H1 (cell line): ENCODE measurements around the gene TPMT. TPM values are rescaled to one million over a fixed set of nuclear protein-coding genes. Genes with fewer than 3 reads are reported as not detected.

ENCODE experiments used
- CTCF ChIA-PET: fragments of 300-600 bp; sonication (Branson Sonifier 250); formaldehyde crosslinking; loops from one replicate; lab custom pipeline; 2021; ENCODE audit not compliant: partially characterized antibody; lab: Charles Lee
- POLR2A ChIA-PET: fragments of 300-600 bp; sonication (Branson Sonifier 250); formaldehyde crosslinking; loops from one replicate; lab custom pipeline; 2021; ENCODE audit warnings: inconsistent platforms; ENCODE audit not compliant: partially characterized antibody; lab: Charles Lee
- DNase-seq, 2 experiments: peaks; one replicate each; pipeline versions ENCODE4 v3.0.0 to v3.0.0-alpha.2; 2010 to 2022; ENCODE audit warnings: low spot score in 2 of 2, low read depth in 1 of 2, mixed read lengths in 1 of 2
- FAIRE-seq: peaks from 2 replicates; lab custom pipeline; 2011; peaks lifted over from hg19 to GRCh38; lab: Jason Lieb, UNC
- H2AFZ ChIP-seq: 2 replicates; pipeline ENCODE4 v1.8.1; 2012; ENCODE audit warnings: low read length, inconsistent platforms
- H2AK5ac ChIP-seq: 2 replicates; pipeline ENCODE4 v1.6.1; 2013; ENCODE audit warnings: low read depth, low read length
- H2BK120ac ChIP-seq: replicated peaks from 2 replicates; pipeline ENCODE3; 2013; ENCODE audit warnings: low read depth, low read length, inconsistent platforms
- H2BK12ac ChIP-seq: 2 replicates; pipeline ENCODE4 v1.6.1; 2013; ENCODE audit warnings: low read depth, low read length
- H2BK15ac ChIP-seq: 2 replicates; pipeline ENCODE4 v1.6.1; 2013; ENCODE audit warnings: low read length
- H2BK20ac ChIP-seq: 2 replicates; pipeline ENCODE4 v1.6.1; 2013; ENCODE audit warnings: low read length
- H2BK5ac ChIP-seq: 2 replicates; pipeline ENCODE4 v1.6.1; 2013; ENCODE audit warnings: low read depth, low read length
- H3K14ac ChIP-seq: 2 replicates; pipeline ENCODE4 v1.6.1; 2013; ENCODE audit warnings: inconsistent platforms; ENCODE audit not compliant: insufficient read length
- H3K18ac ChIP-seq: 2 replicates; pipeline ENCODE4 v1.6.1; 2013; ENCODE audit warnings: low read length; ENCODE audit errors: extremely low read depth
- H3K23ac ChIP-seq: 2 replicates; pipeline ENCODE4 v1.6.1; 2013; ENCODE audit warnings: inconsistent platforms; ENCODE audit not compliant: insufficient read length
- H3K23me2 ChIP-seq: 2 replicates; pipeline ENCODE4 v1.6.1; 2013; ENCODE audit warnings: low read depth, low read length
- H3K27ac ChIP-seq: 2 replicates; pipeline ENCODE4 v1.6.1; 2011; ENCODE audit warnings: low read depth, low read length, inconsistent platforms
- H3K27me3 ChIP-seq, 4 experiments: replicated peaks in 1 of 4; 1 replicate in 1 of 4; 2 replicates in 3 of 4; pipeline versions ENCODE4 v1.6.1 to v1.8.1; 2011 to 2013; ENCODE audit warnings: low read length in 3 of 4, mild to moderate bottlenecking in 3 of 4, inconsistent platforms in 2 of 4, mixed read lengths in 2 of 4, moderate library complexity in 1 of 4; ENCODE audit not compliant: control insufficient read depth in 3 of 4, insufficient read depth in 3 of 4; ENCODE audit errors: extremely low read depth in 1 of 4
- H3K36me3 ChIP-seq, 4 experiments: 2 replicates each; pipeline versions ENCODE4 v1.6.1 to v1.8.1; 2011 to 2013; ENCODE audit warnings: mild to moderate bottlenecking in 4 of 4, low read length in 3 of 4, moderate library complexity in 2 of 4, control low read depth in 1 of 4, inconsistent platforms in 1 of 4; ENCODE audit not compliant: insufficient read depth in 4 of 4, control insufficient read depth in 2 of 4
- H3K4ac ChIP-seq: replicated peaks from 2 replicates; pipeline ENCODE3; 2013; ENCODE audit warnings: low read length, low read depth, mixed read lengths, inconsistent platforms; ENCODE audit not compliant: insufficient read length
- H3K4me1 ChIP-seq, 4 experiments: replicated peaks in 1 of 4; 1 replicate in 1 of 4; 2 replicates in 3 of 4; pipeline versions ENCODE4 v1.6.1 to v1.8.1; 2011 to 2013; ENCODE audit warnings: low read length in 3 of 4, inconsistent platforms in 2 of 4, mixed read lengths in 1 of 4; ENCODE audit not compliant: insufficient read depth in 4 of 4, control insufficient read depth in 3 of 4
- H3K4me2 ChIP-seq, 2 experiments: 2 replicates each; pipeline versions ENCODE4 v1.6.1 to v1.8.1; 2011 to 2013; ENCODE audit warnings: low read depth in 2 of 2, low read length in 2 of 2, control low read depth in 1 of 2, inconsistent platforms in 1 of 2, mild to moderate bottlenecking in 1 of 2; ENCODE audit not compliant: insufficient read depth in 1 of 2
- H3K4me3 ChIP-seq, 4 experiments: fragments of 200-600, 300-600 bp in 1 of 4; sonication (generic), shearing (Covaris generic), sonication (Bioruptor Twin) in 1 of 4; 2 replicates each; pipeline versions ENCODE4 v1.5.1 to v1.8.1; 2011 to 2016; ENCODE audit warnings: low read length in 4 of 4, low read depth in 3 of 4, control low read depth in 2 of 4, inconsistent platforms in 2 of 4, mild to moderate bottlenecking in 2 of 4, mixed read lengths in 1 of 4, moderate library complexity in 1 of 4; ENCODE audit not compliant: insufficient read depth in 2 of 4; ENCODE audit errors: extremely low read depth in 1 of 4
- H3K56ac ChIP-seq: replicated peaks from 2 replicates; pipeline ENCODE3; 2013; ENCODE audit warnings: low read depth, mild to moderate bottlenecking, mixed read lengths, low read length, inconsistent platforms; ENCODE audit not compliant: insufficient read length
- H3K79me1 ChIP-seq: 2 replicates; pipeline ENCODE4 v1.6.1; 2013; ENCODE audit warnings: low read depth, low read length, control low read depth
- H3K79me2 ChIP-seq, 2 experiments: 2 replicates each; pipeline versions ENCODE4 v1.6.1 to v1.8.1; 2012 to 2013; ENCODE audit warnings: low read length in 2 of 2, mild to moderate bottlenecking in 2 of 2, inconsistent platforms in 1 of 2; ENCODE audit not compliant: insufficient read depth in 2 of 2, control insufficient read depth in 1 of 2
- H3K9ac ChIP-seq, 4 experiments: replicated peaks in 1 of 4; 1 replicate in 1 of 4; 2 replicates in 3 of 4; pipeline versions ENCODE4 v1.6.1 to v1.8.1; 2011 to 2013; ENCODE audit warnings: low read depth in 3 of 4, low read length in 3 of 4, control low read depth in 2 of 4, mild to moderate bottlenecking in 2 of 4, moderate library complexity in 2 of 4, inconsistent platforms in 1 of 4; ENCODE audit errors: extremely low read depth in 1 of 4
- H3K9me3 ChIP-seq, 2 experiments: 2 replicates each; pipeline versions ENCODE4 v1.6.1 to v1.8.1; 2012 to 2013; ENCODE audit warnings: mild to moderate bottlenecking in 2 of 2, moderate library complexity in 2 of 2, control low read depth in 1 of 2, inconsistent platforms in 1 of 2, low read depth in 1 of 2, low read length in 1 of 2, mixed read lengths in 1 of 2; ENCODE audit not compliant: insufficient read depth in 2 of 2
- H4K20me1 ChIP-seq, 2 experiments: replicated peaks in 1 of 2; 2 replicates each; pipeline versions ENCODE3 to v1.8.1; 2011 to 2013; ENCODE audit warnings: inconsistent platforms in 2 of 2, low read length in 2 of 2, mild to moderate bottlenecking in 1 of 2; ENCODE audit not compliant: insufficient read depth in 2 of 2, control insufficient read depth in 1 of 2
- H4K5ac ChIP-seq: 2 replicates; pipeline ENCODE4 v1.6.1; 2013; ENCODE audit warnings: low read length, low read depth, mixed read lengths, inconsistent platforms; ENCODE audit not compliant: insufficient read length
- H4K8ac ChIP-seq: 2 replicates; pipeline ENCODE4 v1.8.0; 2013; ENCODE audit warnings: mild to moderate bottlenecking, moderate library complexity, low read length, inconsistent platforms; ENCODE audit not compliant: insufficient read depth; ENCODE audit errors: extremely low read depth
- H4K91ac ChIP-seq: replicated peaks from 2 replicates; pipeline ENCODE3; 2013; ENCODE audit warnings: low read length, mixed read lengths, inconsistent platforms; ENCODE audit not compliant: insufficient read length
- BCL11A ChIP-seq, 2 experiments: IDR thresholded peaks; one replicate each; pipeline ENCODE4 v1.6.1; 2011; ENCODE audit warnings: low read depth in 2 of 2, low read length in 2 of 2, mild to moderate bottlenecking in 2 of 2
- CEBPB ChIP-seq: IDR thresholded peaks from 2 replicates; pipeline ENCODE4 v1.6.1; 2012; ENCODE audit warnings: low read depth, low read length
- CREB1 ChIP-seq: IDR thresholded peaks from 2 replicates; pipeline ENCODE4 v1.6.1; 2012; ENCODE audit warnings: inconsistent platforms
- HDAC6 ChIP-seq: IDR thresholded peaks from one replicate; pipeline ENCODE4 v1.7.1; 2012; ENCODE audit warnings: low read depth, mild to moderate bottlenecking, inconsistent platforms, low read length, moderate library complexity
- KDM4A ChIP-seq: IDR thresholded peaks from one replicate; pipeline ENCODE4 v1.7.1; 2012; ENCODE audit warnings: low read depth, mild to moderate bottlenecking, moderate library complexity, low read length, inconsistent platforms; ENCODE audit not compliant: severe bottlenecking
- KDM5A ChIP-seq: fragments of 200-600 bp; IDR thresholded peaks from 2 replicates; pipeline ENCODE4 v1.7.1; 2012; ENCODE audit warnings: mild to moderate bottlenecking, low read length, inconsistent platforms, mixed read lengths
- POLR2AphosphoS5 ChIP-seq: IDR thresholded peaks from 2 replicates; pipeline ENCODE4 v1.6.1; 2011; ENCODE audit warnings: low read depth, low read length
- RXRA ChIP-seq: IDR thresholded peaks from 2 replicates; pipeline ENCODE4 v1.6.1; 2011; ENCODE audit warnings: low read depth, mild to moderate bottlenecking, low read length, moderate library complexity; ENCODE audit not compliant: insufficient read depth
- SAP30 ChIP-seq: fragments of 300-600 bp; sonication (generic); IDR thresholded peaks from 2 replicates; pipeline ENCODE4 v1.7.1; 2012; ENCODE audit warnings: low read length, moderate library complexity, mild to moderate bottlenecking, inconsistent platforms; ENCODE audit not compliant: insufficient read depth, insufficient replicate concordance
- SIN3A ChIP-seq, 2 experiments: IDR thresholded peaks in 1 of 2; conservative IDR thresholded peaks in 1 of 2; 2 replicates each; pipeline ENCODE4 v1.6.1; 2011 to 2012; ENCODE audit warnings: low read length in 2 of 2, improper control_type of control experiment in 1 of 2, low read depth in 1 of 2, mild to moderate bottlenecking in 1 of 2
- SP4 ChIP-seq: IDR thresholded peaks from 2 replicates; pipeline ENCODE4 v1.6.1; 2012; ENCODE audit warnings: low read length, inconsistent platforms
- TAF1 ChIP-seq: IDR thresholded peaks from 2 replicates; pipeline ENCODE4 v1.6.1; 2011; ENCODE audit warnings: mild to moderate bottlenecking, low read depth, low read length
- WGBS, 2 experiments: shearing (Covaris generic) in 1 of 2; methylation state at CpG; one replicate each; pipeline versions ENCODE4 v1.1.6 to v1.1.7; 2013 to 2015; ENCODE audit warnings: low lambda C conversion rate in 2 of 2, mixed read lengths in 2 of 2, inconsistent platforms in 1 of 2, low coverage in 1 of 2, missing lambda C conversion rate in 1 of 2; ENCODE audit not compliant: insufficient replicate concordance in 2 of 2, insufficient coverage in 1 of 2, insufficient read length in 1 of 2; ENCODE audit errors: extremely low coverage in 1 of 2, missing lambda C conversion rate in 1 of 2; 5-methylcytosine and 5-hydroxymethylcytosine counted together
- polyA plus RNA-seq, 7 experiments: library from polyadenylated mRNA; depleted of rRNA in 3 of 7; stranded (reverse) in 5 of 7; unstranded in 2 of 7; fragments of >200 nt in 5 of 7; fragments of 200-250 nt in 2 of 7; gene quantifications; 1 replicate in 5 of 7; 2 replicates in 1 of 7; 4 replicates in 1 of 7; pipeline versions ENCODE4 v1.2.1 to v1.2.3, GENCODE V29; 2011 to 2013; ENCODE audit warnings: missing spikeins in 2 of 7, mixed read lengths in 2 of 7
- total RNA-seq: library from RNA; stranded (reverse); fragmentation: NEBNext Ultra II Directional; extraction: Animal tissue kit (Norgen Biotek cat#: 25700); gene quantifications from 2 replicates; pipeline ENCODE4 v1.2.1, GENCODE V29; 2021

The TPMT gene
- total and polyA plus RNA-seq, 2 of the 8 experiments (the other 6 are each of a cell fraction or from before 2014, with no cell fraction given): 12.3 to 17.2 TPM

DNA sequence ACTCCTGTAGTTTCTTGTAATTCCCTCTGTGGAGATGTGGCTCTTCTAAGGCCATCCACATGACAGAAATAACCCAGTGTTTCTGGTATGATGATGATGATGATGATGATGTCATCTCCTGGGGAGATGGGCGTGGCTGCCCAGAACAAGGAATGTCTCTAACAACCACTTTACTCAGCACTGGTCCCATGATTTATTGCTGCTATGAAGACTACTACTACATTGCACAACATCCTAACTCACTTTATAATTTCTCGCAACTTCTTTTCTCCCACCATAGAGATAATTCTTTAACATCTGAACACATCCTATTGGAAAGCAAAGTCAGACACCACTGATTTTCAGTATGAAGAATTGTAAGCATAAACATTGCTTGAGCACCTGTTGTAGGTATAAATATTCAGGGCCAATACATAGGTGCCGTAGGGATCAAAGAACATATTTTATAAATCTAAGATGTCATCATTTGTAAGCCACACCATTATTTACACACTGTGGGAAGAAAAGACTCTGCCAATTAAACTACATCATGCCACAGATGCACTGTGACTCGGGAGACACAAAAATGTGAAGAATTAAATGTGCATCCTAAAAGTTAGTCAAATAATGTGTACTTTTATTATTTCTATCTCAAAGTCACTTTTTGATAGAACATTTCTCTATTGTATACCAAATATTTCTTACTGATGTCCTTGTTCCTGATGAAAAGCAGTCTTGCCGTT is 6.4 kb downstream of the TPMT start:
- no peaks in the 10 kb centered on the region for H3K79me1 ChIP-seq
- H3K23me2 ChIP-seq: no peaks in the 10 kb centered on the region
- no peak overlapping the region for H3K4me3 ChIP-seq
- H4K8ac ChIP-seq: no peak overlapping the region
- no peak overlapping the region for H3K23ac ChIP-seq
- no peaks in the 10 kb centered on the region for H4K20me1 ChIP-seq
- DNase-seq (no peak), FAIRE-seq (no peak)
- no peak overlapping the region for H2BK5ac ChIP-seq
- H3K9me3 ChIP-seq: no peaks in the 10 kb centered on the region
- no peaks in the 10 kb centered on the region for H3K27me3 ChIP-seq
- no peaks in the 10 kb centered on the region for H3K79me2 ChIP-seq
- POLR2A ChIA-PET: no interaction called here
- no peak overlapping the region for H2AFZ ChIP-seq
- no peak overlapping the region for H4K5ac ChIP-seq
- H3K27ac ChIP-seq: no peak overlapping the region
- H3K9ac ChIP-seq: no peak overlapping the region
- H2BK12ac ChIP-seq: no peak overlapping the region
- no peak overlapping the region for H3K4ac ChIP-seq
- no peak overlapping the region for H2BK15ac ChIP-seq
- H3K14ac ChIP-seq: no peak overlapping the region
- H3K36me3 ChIP-seq: peaks cover 0 to 12% (median 0%) of the 10 kb centered on the region in 4 experiments; a peak in 4 of 8 replicates
- H3K4me1 ChIP-seq: no peaks in the 10 kb centered on the region; a peak in 1 of 7 replicates
- no peak overlapping the region for H2BK20ac ChIP-seq
- H3K56ac ChIP-seq: no peak overlapping the region
- H4K91ac ChIP-seq: no peak overlapping the region
- no peak overlapping the region for H3K4me2 ChIP-seq
- no peak for TF ChIP-seq BCL11A (IDR thresholded peaks at IDR 0.05; ENCODE audit: low read depth in 2 of 2, low read length in 2 of 2)
- no peak for TF ChIP-seq KDM5A
- TF ChIP-seq SP4: no peak
- no peak for TF ChIP-seq POLR2AphosphoS5
- TF ChIP-seq SAP30: no peak
- no peak for TF ChIP-seq CREB1
- no peak for TF ChIP-seq HDAC6
- TF ChIP-seq CEBPB: no peak
- TF ChIP-seq KDM4A: no peak
- TF ChIP-seq TAF1: no peak
- TF ChIP-seq RXRA: no peak
- TF ChIP-seq SIN3A (conservative IDR thresholded peaks at IDR 0.05 in 1 of 2, IDR thresholded peaks at IDR 0.05 in 1 of 2; ENCODE audit: low read depth in 1 of 2, low read length in 2 of 2): no peak
- no peak overlapping the region for H2BK120ac ChIP-seq
- 89 to 100% methylated on average over 1 to 5 of the region's 5 CpGs for WGBS, 2 experiments
- no peak overlapping the region for H2AK5ac ChIP-seq
- CTCF ChIA-PET: no interaction called here
- no peak overlapping the region for H3K18ac ChIP-seq
